Measurements from ENCODE around the gene DPH2.

- TF ChIP-seq CREB1 (IDR thresholded peaks at IDR 0.05; ENCODE audit: low read depth) (no peak), RBBP5 (conservative IDR thresholded peaks at IDR 0.05) (no peak), YY1 (IDR thresholded peaks at IDR 0.05; ENCODE audit: low read depth, low read length) (no peak), CTCF (IDR thresholded peaks at IDR 0.05 in 2 of 3, conservative IDR thresholded peaks at IDR 0.05 in 1 of 3; ENCODE audit: control insufficient read depth in 2 of 3, extremely low read depth in 1 of 3, insufficient read depth in 1 of 3, low read depth in 3 of 3, low read length in 3 of 3) (no peak), CBX3 (IDR thresholded peaks at IDR 0.05; ENCODE audit: borderline replicate concordance, low read depth) (no peak), CHD2 (IDR thresholded peaks at IDR 0.05; ENCODE audit: borderline replicate concordance, low read depth, low read length) (no peak), NR2C2 (IDR thresholded peaks at IDR 0.05; ENCODE audit: borderline replicate concordance, control insufficient read depth, insufficient read length, low read depth) (no peak), POLR2AphosphoS5 (IDR thresholded peaks at IDR 0.05; ENCODE audit: low read length) (no peak), ZNF384 (IDR thresholded peaks at IDR 0.05; ENCODE audit: borderline replicate concordance, low read depth, low read length) (no peak), EGR1 (IDR thresholded peaks at IDR 0.05; ENCODE audit: borderline replicate concordance in 1 of 2, low read depth in 2 of 2, low read length in 2 of 2) (no peak), MYC (IDR thresholded peaks at IDR 0.05; ENCODE audit: insufficient read depth, insufficient read length, insufficient replicate concordance, low read length, severe bottlenecking) (no peak), POLR2A (IDR thresholded peaks at IDR 0.05; ENCODE audit: low read depth, low read length) (no peak), ZBTB11 (CRISPR knock-in tag; IDR thresholded peaks at IDR 0.05) (no peak), EP300 (IDR thresholded peaks at IDR 0.05; ENCODE audit: borderline replicate concordance in 1 of 2, control insufficient read depth in 1 of 2, low read depth in 2 of 2, low read length in 2 of 2) (no peak)
These were observed 30.4 kb downstream of the DPH2 start for GRCh38 chr1:44000122-44000665.

Data from GM12878 (cell line).